GM23338 (cell line): ENCODE data around the gene DAPK1. TPM values are rescaled to one million over a fixed set of nuclear protein-coding genes. Genes with fewer than 3 reads are reported as not detected.

Source experiments
- ATAC-seq: fragments of 200-7000 bp; cut with Tn5 transposase; 3 replicates; pipeline ENCODE4 v1.9.1; 2020
- DNase-seq: peaks from one replicate; pipeline ENCODE4 v3.0.0-alpha.2; 2015; ENCODE audit warnings: low spot score
- H2AFZ ChIP-seq: fragments of 200-600 bp; sonication (generic); 2 replicates; pipeline ENCODE4 v1.8.0; 2016; ENCODE audit warnings: antibody characterized with exemption, mild to moderate bottlenecking, moderate library complexity
- H3F3A ChIP-seq: fragments of 200-600 bp; sonication (generic); replicated peaks from 2 replicates; pipeline ENCODE4 v1.8.0; 2017; ENCODE audit warnings: antibody characterized with exemption, mixed run types, low read depth
- H3K27ac ChIP-seq: fragments of 200-600 bp; sonication (generic); 2 replicates; pipeline ENCODE4 v1.6.1; 2016; ENCODE audit warnings: low read depth
- H3K27me3 ChIP-seq: fragments of 200-600 bp; sonication (generic); 2 replicates; pipeline ENCODE4 v1.8.0; 2016; ENCODE audit warnings: mild to moderate bottlenecking, mixed run types, moderate library complexity; ENCODE audit not compliant: insufficient read depth
- H3K36me3 ChIP-seq: fragments of 200-600 bp; sonication (generic); 2 replicates; pipeline ENCODE4 v1.8.0; 2016; ENCODE audit warnings: mild to moderate bottlenecking; ENCODE audit not compliant: insufficient read depth
- H3K4me1 ChIP-seq: fragments of 200-600 bp; sonication (generic); 2 replicates; pipeline ENCODE4 v1.8.0; 2016; ENCODE audit warnings: mild to moderate bottlenecking, moderate library complexity; ENCODE audit not compliant: insufficient read depth
- H3K4me2 ChIP-seq: fragments of 200-600 bp; sonication (generic); 2 replicates; pipeline ENCODE4 v1.7.1; 2017; ENCODE audit warnings: mixed run types
- H3K4me3 ChIP-seq: fragments of 200-600 bp; sonication (generic); 2 replicates; pipeline ENCODE4 v1.6.1; 2016; ENCODE audit warnings: mixed run types
- H3K79me2 ChIP-seq: fragments of 200-600 bp; sonication (generic); replicated peaks from 2 replicates; pipeline ENCODE4 v1.8.0; 2017; ENCODE audit warnings: mild to moderate bottlenecking; ENCODE audit not compliant: insufficient read depth
- H3K9me2 ChIP-seq: fragments of 200-600 bp; sonication (generic); 2 replicates; pipeline ENCODE4 v1.8.0; 2017; ENCODE audit not compliant: insufficient read depth
- H4K20me1 ChIP-seq: fragments of 200-600 bp; sonication (generic); replicated peaks from 2 replicates; pipeline ENCODE4 v1.8.0; 2017; ENCODE audit warnings: mild to moderate bottlenecking; ENCODE audit not compliant: insufficient read depth
- H3K27ac Mint-ChIP-seq: 2 replicates; pipeline ENCODE4 v1.8.0; 2020; ENCODE audit warnings: inconsistent platforms, mild to moderate bottlenecking, moderate library complexity, mixed read lengths
- H3K27me3 Mint-ChIP-seq: 3 replicates; pipeline ENCODE4 v1.8.0; 2022; ENCODE audit warnings: low read depth, mild to moderate bottlenecking, moderate library complexity, mixed read lengths, inconsistent platforms; ENCODE audit not compliant: insufficient read depth, poor library complexity
- H3K36me3 Mint-ChIP-seq: 3 replicates; pipeline ENCODE4 v1.8.0; 2021; ENCODE audit warnings: low read depth, mild to moderate bottlenecking, inconsistent platforms, moderate library complexity, mixed read lengths
- H3K4me1 Mint-ChIP-seq: 3 replicates; pipeline ENCODE4 v1.8.0; 2020; ENCODE audit warnings: mild to moderate bottlenecking, inconsistent platforms, mixed read lengths
- H3K4me3 Mint-ChIP-seq: 3 replicates; pipeline ENCODE4 v1.8.0; 2021; ENCODE audit warnings: moderate library complexity, mild to moderate bottlenecking, inconsistent platforms, mixed read lengths
- H3K9me3 Mint-ChIP-seq: 3 replicates; pipeline ENCODE4 v1.8.0; 2020; ENCODE audit warnings: moderate library complexity, mild to moderate bottlenecking, inconsistent platforms, mixed read lengths
- CREB1 ChIP-seq: fragments of 250-450 bp; sonication (Bioruptor Pico); IDR thresholded peaks from 2 replicates; pipeline ENCODE4 v1.5.0; 2020; ENCODE audit warnings: low read depth, mild to moderate bottlenecking, moderate library complexity
- EZH2 ChIP-seq: fragments of 200-600 bp; sonication (generic); IDR thresholded peaks from one replicate; pipeline ENCODE4 v1.8.0; 2017; ENCODE audit warnings: antibody characterized with exemption, mild to moderate bottlenecking, low read depth; ENCODE audit not compliant: unreplicated experiment
- JUNB ChIP-seq: IDR thresholded peaks from one replicate; pipeline ENCODE4 v1.6.1; 2016; ENCODE audit warnings: antibody characterized with exemption; ENCODE audit not compliant: unreplicated experiment
- ZNF114 ChIP-seq: fragments of 250-450 bp; sonication (Bioruptor Pico); IDR thresholded peaks from 2 replicates; pipeline ENCODE4 v1.5.0; 2020; ENCODE audit warnings: mild to moderate bottlenecking, moderate library complexity
- polyA plus RNA-seq: library from polyadenylated mRNA; unstranded; fragments of >200 nt; fragmentation: Nextera tagmentation; extraction: Ambion mirVana; gene quantifications from 2 replicates; pipeline ENCODE4 v1.2.1, GENCODE V29; 2016
- total RNA-seq: library from RNA; depleted of rRNA; stranded (reverse); fragments of >200 nt; shearing (Covaris generic); gene quantifications from 2 replicates; pipeline ENCODE4 v1.2.3, GENCODE V29; 2014
- TF ChIP-seq, protein P1 (sequence below): IDR thresholded peaks from one replicate; pipeline ENCODE4 v1.6.1; 2018; ENCODE audit warnings: antibody characterized with exemption; ENCODE audit not compliant: unreplicated experiment
- TF ChIP-seq, protein P2 (sequence below): fragments of 250-450 bp; sonication (Bioruptor Pico); IDR thresholded peaks from 2 replicates; pipeline ENCODE4 v1.5.0; 2020; ENCODE audit warnings: mild to moderate bottlenecking, moderate library complexity
- TF ChIP-seq, protein P3 (sequence below), 2 experiments: fragments of 200-600 bp in 1 of 2; sonication (generic) in 1 of 2; conservative IDR thresholded peaks; 2 replicates each; pipeline versions ENCODE4 v1.5.1 to v1.6.1; 2016 to 2017; ENCODE audit warnings: antibody characterized with exemption in 2 of 2, low read depth in 2 of 2, mild to moderate bottlenecking in 2 of 2, moderate library complexity in 1 of 2
- TF ChIP-seq, protein P4 (sequence below): IDR thresholded peaks from 2 replicates; pipeline ENCODE4 v1.6.1; 2016; ENCODE audit warnings: antibody characterized with exemption

Gene DAPK1
- total and polyA plus RNA-seq, 2 experiments from 2014 or later: 37.0 to 134 TPM

DNA sequence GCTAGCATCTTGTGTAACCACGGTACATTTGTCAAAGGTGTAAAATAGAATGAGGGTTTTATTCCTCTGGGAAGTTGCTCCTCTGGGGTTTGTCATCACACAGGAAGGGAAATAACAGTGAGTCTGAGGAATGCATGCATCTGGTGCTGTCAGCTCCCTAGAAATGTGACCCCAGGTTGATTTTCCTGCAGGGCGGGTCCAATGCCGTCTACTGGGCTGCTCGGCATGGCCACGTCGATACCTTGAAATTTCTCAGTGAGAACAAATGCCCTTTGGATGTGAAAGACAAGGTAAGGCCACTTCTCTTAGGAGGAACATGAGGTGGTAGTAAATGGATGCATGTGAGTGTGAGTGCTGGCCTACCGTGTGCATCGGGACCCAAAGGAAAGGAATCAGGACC lies 149.4 kb downstream of the DAPK1 start (continued):
- TF ChIP-seq, protein P1, sequence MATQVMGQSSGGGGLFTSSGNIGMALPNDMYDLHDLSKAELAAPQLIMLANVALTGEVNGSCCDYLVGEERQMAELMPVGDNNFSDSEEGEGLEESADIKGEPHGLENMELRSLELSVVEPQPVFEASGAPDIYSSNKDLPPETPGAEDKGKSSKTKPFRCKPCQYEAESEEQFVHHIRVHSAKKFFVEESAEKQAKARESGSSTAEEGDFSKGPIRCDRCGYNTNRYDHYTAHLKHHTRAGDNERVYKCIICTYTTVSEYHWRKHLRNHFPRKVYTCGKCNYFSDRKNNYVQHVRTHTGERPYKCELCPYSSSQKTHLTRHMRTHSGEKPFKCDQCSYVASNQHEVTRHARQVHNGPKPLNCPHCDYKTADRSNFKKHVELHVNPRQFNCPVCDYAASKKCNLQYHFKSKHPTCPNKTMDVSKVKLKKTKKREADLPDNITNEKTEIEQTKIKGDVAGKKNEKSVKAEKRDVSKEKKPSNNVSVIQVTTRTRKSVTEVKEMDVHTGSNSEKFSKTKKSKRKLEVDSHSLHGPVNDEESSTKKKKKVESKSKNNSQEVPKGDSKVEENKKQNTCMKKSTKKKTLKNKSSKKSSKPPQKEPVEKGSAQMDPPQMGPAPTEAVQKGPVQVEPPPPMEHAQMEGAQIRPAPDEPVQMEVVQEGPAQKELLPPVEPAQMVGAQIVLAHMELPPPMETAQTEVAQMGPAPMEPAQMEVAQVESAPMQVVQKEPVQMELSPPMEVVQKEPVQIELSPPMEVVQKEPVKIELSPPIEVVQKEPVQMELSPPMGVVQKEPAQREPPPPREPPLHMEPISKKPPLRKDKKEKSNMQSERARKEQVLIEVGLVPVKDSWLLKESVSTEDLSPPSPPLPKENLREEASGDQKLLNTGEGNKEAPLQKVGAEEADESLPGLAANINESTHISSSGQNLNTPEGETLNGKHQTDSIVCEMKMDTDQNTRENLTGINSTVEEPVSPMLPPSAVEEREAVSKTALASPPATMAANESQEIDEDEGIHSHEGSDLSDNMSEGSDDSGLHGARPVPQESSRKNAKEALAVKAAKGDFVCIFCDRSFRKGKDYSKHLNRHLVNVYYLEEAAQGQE: no peak
- TF ChIP-seq, protein P2, sequence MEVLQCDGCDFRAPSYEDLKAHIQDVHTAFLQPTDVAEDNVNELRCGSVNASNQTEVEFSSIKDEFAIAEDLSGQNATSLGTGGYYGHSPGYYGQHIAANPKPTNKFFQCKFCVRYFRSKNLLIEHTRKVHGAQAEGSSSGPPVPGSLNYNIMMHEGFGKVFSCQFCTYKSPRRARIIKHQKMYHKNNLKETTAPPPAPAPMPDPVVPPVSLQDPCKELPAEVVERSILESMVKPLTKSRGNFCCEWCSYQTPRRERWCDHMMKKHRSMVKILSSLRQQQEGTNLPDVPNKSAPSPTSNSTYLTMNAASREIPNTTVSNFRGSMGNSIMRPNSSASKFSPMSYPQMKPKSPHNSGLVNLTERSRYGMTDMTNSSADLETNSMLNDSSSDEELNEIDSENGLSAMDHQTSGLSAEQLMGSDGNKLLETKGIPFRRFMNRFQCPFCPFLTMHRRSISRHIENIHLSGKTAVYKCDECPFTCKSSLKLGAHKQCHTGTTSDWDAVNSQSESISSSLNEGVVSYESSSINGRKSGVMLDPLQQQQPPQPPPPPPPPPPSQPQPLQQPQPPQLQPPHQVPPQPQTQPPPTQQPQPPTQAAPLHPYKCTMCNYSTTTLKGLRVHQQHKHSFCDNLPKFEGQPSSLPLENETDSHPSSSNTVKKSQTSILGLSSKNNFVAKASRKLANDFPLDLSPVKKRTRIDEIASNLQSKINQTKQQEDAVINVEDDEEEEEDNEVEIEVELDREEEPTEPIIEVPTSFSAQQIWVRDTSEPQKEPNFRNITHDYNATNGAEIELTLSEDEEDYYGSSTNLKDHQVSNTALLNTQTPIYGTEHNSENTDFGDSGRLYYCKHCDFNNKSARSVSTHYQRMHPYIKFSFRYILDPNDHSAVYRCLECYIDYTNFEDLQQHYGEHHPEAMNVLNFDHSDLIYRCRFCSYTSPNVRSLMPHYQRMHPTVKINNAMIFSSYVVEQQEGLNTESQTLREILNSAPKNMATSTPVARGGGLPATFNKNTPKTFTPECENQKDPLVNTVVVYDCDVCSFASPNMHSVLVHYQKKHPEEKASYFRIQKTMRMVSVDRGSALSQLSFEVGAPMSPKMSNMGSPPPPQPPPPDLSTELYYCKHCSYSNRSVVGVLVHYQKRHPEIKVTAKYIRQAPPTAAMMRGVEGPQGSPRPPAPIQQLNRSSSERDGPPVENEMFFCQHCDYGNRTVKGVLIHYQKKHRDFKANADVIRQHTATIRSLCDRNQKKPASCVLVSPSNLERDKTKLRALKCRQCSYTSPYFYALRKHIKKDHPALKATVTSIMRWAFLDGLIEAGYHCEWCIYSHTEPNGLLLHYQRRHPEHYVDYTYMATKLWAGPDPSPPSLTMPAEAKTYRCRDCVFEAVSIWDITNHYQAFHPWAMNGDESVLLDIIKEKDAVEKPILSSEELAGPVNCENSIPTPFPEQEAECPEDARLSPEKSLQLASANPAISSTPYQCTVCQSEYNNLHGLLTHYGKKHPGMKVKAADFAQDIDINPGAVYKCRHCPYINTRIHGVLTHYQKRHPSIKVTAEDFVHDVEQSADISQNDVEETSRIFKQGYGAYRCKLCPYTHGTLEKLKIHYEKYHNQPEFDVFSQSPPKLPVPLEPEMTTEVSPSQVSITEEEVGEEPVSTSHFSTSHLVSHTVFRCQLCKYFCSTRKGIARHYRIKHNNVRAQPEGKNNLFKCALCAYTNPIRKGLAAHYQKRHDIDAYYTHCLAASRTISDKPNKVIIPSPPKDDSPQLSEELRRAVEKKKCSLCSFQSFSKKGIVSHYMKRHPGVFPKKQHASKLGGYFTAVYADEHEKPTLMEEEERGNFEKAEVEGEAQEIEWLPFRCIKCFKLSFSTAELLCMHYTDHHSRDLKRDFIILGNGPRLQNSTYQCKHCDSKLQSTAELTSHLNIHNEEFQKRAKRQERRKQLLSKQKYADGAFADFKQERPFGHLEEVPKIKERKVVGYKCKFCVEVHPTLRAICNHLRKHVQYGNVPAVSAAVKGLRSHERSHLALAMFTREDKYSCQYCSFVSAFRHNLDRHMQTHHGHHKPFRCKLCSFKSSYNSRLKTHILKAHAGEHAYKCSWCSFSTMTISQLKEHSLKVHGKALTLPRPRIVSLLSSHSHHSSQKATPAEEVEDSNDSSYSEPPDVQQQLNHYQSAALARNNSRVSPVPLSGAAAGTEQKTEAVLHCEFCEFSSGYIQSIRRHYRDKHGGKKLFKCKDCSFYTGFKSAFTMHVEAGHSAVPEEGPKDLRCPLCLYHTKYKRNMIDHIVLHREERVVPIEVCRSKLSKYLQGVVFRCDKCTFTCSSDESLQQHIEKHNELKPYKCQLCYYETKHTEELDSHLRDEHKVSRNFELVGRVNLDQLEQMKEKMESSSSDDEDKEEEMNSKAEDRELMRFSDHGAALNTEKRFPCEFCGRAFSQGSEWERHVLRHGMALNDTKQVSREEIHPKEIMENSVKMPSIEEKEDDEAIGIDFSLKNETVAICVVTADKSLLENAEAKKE (CRISPR knock-in tag): no peak

DNA sequence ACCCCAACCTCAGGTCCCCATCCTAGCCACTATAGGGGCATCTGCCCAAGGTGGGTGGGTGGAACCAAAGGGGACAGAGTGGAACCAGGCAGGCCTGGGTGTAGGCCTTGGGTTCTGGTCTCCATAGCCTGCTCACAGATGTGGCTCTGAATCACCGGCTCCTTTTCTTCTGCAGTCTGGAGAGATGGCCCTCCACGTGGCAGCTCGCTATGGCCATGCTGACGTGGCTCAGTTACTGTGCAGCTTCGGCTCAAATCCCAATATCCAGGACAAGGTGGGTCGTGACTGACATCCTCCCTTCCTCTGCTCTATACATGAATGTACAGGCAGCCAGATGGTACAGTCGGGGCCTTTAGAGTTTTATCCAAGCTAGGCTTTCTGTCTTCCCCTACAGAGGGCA lies 150.9 kb downstream of the DAPK1 start:
- Mint-ChIP-seq H3K4me3 (no peak overlapping the region), H3K9me3 (no peaks in the 10 kb centered on the region), H3K4me1 (peaks cover 14% of the 10 kb centered on the region), H3K27me3 (peaks cover 2% of the 10 kb centered on the region), H3K27ac (no peak overlapping the region), H3K36me3 (peaks cover 79% of the 10 kb centered on the region)
- ATAC-seq: no peak
- Histone ChIP-seq H3K27ac (no peak overlapping the region), H3K4me3 (no peak overlapping the region), H3K4me1 (peaks cover 14% of the 10 kb centered on the region), H3F3A (no peaks in the 10 kb centered on the region), H2AFZ (no peak overlapping the region), H3K4me2 (no peak overlapping the region), H3K79me2 (no peaks in the 10 kb centered on the region), H4K20me1 (no peaks in the 10 kb centered on the region; the same call in none of the 2 replicates), H3K27me3 (no peaks in the 10 kb centered on the region), H3K9me2 (no peaks in the 10 kb centered on the region), H3K36me3 (peaks cover 53% of the 10 kb centered on the region)
- no peak for DNase-seq
- TF ChIP-seq, protein P3, sequence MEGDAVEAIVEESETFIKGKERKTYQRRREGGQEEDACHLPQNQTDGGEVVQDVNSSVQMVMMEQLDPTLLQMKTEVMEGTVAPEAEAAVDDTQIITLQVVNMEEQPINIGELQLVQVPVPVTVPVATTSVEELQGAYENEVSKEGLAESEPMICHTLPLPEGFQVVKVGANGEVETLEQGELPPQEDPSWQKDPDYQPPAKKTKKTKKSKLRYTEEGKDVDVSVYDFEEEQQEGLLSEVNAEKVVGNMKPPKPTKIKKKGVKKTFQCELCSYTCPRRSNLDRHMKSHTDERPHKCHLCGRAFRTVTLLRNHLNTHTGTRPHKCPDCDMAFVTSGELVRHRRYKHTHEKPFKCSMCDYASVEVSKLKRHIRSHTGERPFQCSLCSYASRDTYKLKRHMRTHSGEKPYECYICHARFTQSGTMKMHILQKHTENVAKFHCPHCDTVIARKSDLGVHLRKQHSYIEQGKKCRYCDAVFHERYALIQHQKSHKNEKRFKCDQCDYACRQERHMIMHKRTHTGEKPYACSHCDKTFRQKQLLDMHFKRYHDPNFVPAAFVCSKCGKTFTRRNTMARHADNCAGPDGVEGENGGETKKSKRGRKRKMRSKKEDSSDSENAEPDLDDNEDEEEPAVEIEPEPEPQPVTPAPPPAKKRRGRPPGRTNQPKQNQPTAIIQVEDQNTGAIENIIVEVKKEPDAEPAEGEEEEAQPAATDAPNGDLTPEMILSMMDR (conservative IDR thresholded peaks at IDR 0.05; ENCODE audit: low read depth in 2 of 2): no peak
- TF ChIP-seq, protein P4, sequence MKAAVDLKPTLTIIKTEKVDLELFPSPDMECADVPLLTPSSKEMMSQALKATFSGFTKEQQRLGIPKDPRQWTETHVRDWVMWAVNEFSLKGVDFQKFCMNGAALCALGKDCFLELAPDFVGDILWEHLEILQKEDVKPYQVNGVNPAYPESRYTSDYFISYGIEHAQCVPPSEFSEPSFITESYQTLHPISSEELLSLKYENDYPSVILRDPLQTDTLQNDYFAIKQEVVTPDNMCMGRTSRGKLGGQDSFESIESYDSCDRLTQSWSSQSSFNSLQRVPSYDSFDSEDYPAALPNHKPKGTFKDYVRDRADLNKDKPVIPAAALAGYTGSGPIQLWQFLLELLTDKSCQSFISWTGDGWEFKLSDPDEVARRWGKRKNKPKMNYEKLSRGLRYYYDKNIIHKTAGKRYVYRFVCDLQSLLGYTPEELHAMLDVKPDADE: no peak
- no peak for TF ChIP-seq JUNB
- no peak for TF ChIP-seq CREB1 (CRISPR knock-in tag)
- no peak for TF ChIP-seq ZNF114 (CRISPR knock-in tag)
- TF ChIP-seq EZH2: no peak
